ENCODE results near the gene BORCS5. TPM values are rescaled to one million over a fixed set of nuclear protein-coding genes. Genes with fewer than 3 reads are reported as not detected.

BORCS5 gene
- total RNA-seq, 2 experiments from 2014 or later = 43.7 to 47.8 TPM

DNA sequence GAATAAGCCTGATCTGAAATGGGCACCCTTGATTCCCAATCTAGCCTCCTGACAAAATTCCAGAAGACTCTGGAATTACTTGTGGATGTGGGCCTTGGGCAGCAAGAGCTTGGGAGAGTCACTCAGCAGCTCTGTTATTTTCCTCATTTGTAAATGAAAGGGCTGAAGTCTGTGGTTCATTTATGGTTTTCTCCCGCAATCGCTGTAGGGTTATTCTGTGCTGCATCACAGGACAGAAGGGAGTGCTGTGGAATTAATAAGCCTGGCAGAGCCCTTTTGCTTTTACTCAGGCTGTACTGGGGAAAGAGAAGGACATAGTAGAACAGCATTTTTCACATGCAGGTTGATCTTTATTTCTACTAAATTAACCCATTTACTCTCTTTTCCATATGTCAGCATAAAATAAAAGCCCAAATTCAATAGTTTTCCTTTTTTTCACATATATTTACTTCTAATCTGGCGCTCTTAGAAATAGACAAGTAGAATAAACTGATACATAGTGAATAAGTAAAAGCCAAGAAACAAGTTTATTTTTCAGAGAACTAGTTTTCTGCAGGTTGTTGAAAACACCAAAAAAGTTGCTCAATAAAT is 156.6 kb downstream of the BORCS5 start:
- DNase-seq = no peak
- no peaks in the 10 kb centered on the region for H3K27me3 Mint-ChIP-seq
- POLR2A ChIA-PET = interaction anchor here (0.8 kb wide), 1 partner anchor 16 kb away, joined by 3 read pairs; no protein-coding TSS in a partner anchor
- CTCF ChIA-PET = interaction anchor here (0.6 to 1.1 kb wide), 3 partner anchors 28 to 200 kb away, joined by 3 to 5 read pairs (median 4); no protein-coding TSS in a partner anchor
- H3K27ac Mint-ChIP-seq = no peak overlapping the region
- H3K36me3 Mint-ChIP-seq = peaks cover 35% of the 10 kb centered on the region
- H3K4me3 Mint-ChIP-seq = no peak overlapping the region
- H3K9me3 Mint-ChIP-seq = no peaks in the 10 kb centered on the region
- intact Hi-C loops (cut with micrococcal nuclease) = loop anchor here (2.0 to 5.0 kb wide), 2 partner anchors 17 to 144 kb away; no protein-coding TSS in a partner anchor
- H3K4me1 Mint-ChIP-seq (ENCODE audit: low read depth) = peaks cover 26% of the 10 kb centered on the region

DNA sequence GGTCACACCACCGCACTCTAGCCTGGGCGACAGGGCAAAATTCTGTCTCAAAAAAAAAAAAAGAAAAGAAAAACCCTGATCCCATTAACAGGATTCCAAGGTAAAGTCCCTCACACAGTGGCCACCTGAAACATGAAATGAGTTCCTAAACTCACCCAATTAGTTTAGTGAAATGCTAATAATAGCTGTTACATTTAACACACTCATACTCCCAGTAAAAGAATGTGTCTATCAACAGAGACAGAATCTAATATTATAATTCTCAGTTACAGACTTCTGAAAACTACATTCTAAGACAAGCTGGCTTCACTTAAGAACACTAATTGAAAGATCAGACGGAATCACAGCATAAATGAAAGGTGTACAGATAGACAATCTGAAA is 161.6 kb downstream of the BORCS5 start:
- intact Hi-C loops (cut with micrococcal nuclease) = no loop called here
- H3K36me3 Mint-ChIP-seq = peaks cover 52% of the 10 kb centered on the region
- no peak overlapping the region for H3K27ac Mint-ChIP-seq
- H3K4me3 Mint-ChIP-seq = no peak overlapping the region
- H3K4me1 Mint-ChIP-seq (ENCODE audit: low read depth) = peaks cover 44% of the 10 kb centered on the region
- ChIA-PET POLR2A (interaction anchor here (2.5 kb wide), 1 partner anchor 10 kb away, joined by 7 read pairs; no protein-coding TSS in a partner anchor), CTCF (interaction anchor here (1.6 kb wide), 1 partner anchor 141 kb away, joined by 6 read pairs; no protein-coding TSS in a partner anchor)
- DNase-seq = no peak
- H3K27me3 Mint-ChIP-seq = no peaks in the 10 kb centered on the region
- H3K9me3 Mint-ChIP-seq = no peaks in the 10 kb centered on the region

DNA sequence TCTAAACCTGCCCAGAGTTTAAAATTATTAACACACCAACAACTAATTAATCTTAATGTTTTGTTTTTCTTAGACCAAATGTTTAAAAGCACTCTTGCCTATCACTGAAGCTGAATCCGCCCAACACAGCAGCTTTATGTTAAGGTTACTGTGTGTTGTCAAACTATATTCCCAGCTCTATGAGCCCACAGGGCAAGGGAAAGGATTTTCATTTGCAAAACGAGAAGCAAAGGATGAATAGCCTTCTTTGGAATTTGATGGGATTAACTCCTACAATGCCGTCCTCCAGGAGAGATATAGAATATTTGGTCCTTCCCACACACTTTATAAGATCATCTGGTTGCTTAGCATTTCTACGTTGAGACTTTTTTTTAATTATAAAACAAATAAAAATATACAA is 162.0 kb downstream of the BORCS5 start:
- H3K27ac Mint-ChIP-seq = no peak overlapping the region
- CTCF ChIA-PET = interaction anchor here (1.6 kb wide), 1 partner anchor 142 kb away, joined by 6 read pairs; no protein-coding TSS in a partner anchor
- H3K27me3 Mint-ChIP-seq = no peaks in the 10 kb centered on the region
- H3K4me1 Mint-ChIP-seq (ENCODE audit: low read depth) = peaks cover 45% of the 10 kb centered on the region
- DNase-seq = no peak
- H3K4me3 Mint-ChIP-seq = no peak overlapping the region
- POLR2A ChIA-PET = interaction anchor here (1.0 to 2.5 kb wide), 3 partner anchors 9 to 42 kb away, joined by 3 to 7 read pairs (median 4); no protein-coding TSS in a partner anchor
- H3K9me3 Mint-ChIP-seq = no peaks in the 10 kb centered on the region
- intact Hi-C loops (cut with micrococcal nuclease) = no loop called here
- H3K36me3 Mint-ChIP-seq = peaks cover 52% of the 10 kb centered on the region

Other genes with a start within 250 kb of the BORCS5 start
- 1 to 10 TPM; 2.5 to 2.6 TPM for gene LRP6, start 90.0 kb upstream of the BORCS5 start, total RNA-seq
- gene MANSC1, start 6.8 kb upstream of the BORCS5 start, total RNA-seq = 1 to 10 TPM; 1.9 to 2.2 TPM
- gene DUSP16, start 205.8 kb downstream of the BORCS5 start, total RNA-seq = 10 to 100 TPM; 70.2 to 82.1 TPM